HG02938 (cell line): Measurements from ENCODE around the gene EPHA3.

ENCODE experiments used
- ATAC-seq: cut with Tn5 transposase; IDR thresholded peaks from one replicate; pipeline ENCODE4 v1.9.1; 2021; ENCODE audit warnings: mild to moderate bottlenecking, moderate library complexity; ENCODE audit not compliant: unreplicated experiment

Gene EPHA3

GRCh38 chr3:89223188-89223587, 115.8 kb downstream of the EPHA3 start:
- ATAC-seq = no peak

GRCh38 chr3:89227218-89227617, 119.8 kb downstream of the EPHA3 start:
- no peak for ATAC-seq

- no peak for ATAC-seq
Measured at GRCh38 chr3:89227634-89228033, 120.2 kb downstream of the EPHA3 start.

DNA sequence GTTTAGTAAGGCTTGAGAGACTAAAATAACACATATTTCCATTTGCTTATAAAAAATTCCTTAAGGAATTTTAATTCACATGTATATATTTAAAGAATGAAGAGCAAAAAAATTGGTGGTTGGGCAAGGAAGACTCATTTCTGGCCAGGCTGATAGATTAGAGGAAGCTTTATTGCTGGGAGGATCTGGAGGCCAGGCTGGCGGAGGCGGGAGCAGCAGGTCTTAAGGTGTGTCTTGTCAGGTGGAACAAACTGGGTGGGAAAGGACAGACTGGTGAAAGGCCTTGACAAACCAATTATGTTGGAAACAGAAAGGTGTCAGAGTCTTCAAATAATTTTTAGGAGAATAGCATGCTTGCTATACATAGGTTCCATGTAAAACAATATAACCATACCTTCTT, 124.7 kb downstream of the EPHA3 start:
- ATAC-seq = no peak

DNA sequence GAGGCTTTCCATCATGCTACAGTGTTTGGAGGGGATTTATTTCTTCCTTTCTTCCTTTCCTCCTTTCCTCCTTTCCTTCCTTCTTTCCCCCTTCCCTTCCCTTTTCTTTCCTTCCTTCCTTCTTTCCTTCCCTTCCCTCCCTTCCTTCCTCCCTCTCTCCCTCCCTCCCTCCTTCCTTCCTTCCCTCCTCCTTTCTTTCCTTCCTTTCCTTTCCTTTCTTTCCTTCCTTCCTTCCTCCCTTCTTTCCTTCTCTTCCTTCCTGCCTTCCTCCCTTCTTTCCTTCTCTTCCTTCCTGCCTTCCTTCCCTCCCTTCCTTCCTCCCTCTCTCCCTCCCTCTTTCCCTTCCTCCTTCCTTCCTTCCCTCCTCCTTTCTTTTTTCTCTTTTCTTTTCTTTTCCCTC, 127.2 kb downstream of the EPHA3 start:
- ATAC-seq = no peak

GRCh38 chr3:89238846-89239245, 131.4 kb downstream of the EPHA3 start:
- ATAC-seq = no peak

DNA sequence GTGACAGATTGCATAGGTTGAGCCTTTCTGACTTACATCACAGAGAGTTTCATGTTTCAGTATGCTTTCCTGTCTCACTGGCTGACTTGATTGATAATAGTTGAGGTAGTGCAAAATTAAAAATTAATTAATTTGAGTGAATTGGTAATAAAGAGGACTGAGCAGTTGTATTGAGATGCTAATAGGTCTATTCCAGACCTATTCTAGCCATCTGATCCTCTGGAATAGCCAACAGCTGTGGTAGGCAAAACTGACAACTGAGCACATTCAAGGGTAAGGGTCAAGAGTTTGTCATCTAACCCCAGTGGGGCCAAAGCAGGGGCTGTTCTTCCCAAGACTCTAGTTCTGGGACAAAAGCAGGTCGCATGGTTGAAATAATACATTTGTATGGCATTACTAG, 132.4 kb downstream of the EPHA3 start:
- ATAC-seq = no peak

- no peak for ATAC-seq
Measured at GRCh38 chr3:89245612-89246011, 138.2 kb downstream of the EPHA3 start.

DNA sequence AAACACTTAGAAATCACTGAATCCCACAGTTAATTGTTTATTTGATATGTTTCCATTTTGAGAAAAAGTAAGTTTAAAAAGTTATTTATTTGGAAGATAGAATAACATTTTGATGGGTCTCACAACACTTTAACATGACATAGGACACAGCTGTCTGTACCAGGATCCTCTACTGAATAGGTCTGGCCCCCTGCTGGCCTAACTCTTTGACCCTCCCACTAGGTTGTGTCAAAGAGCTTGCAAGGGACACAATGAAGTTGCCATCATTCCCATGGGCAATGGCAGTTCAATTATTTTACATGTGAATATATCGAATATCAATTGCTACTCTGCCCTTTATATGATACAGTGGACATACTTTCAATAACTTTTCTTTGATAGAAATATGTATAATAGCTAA, 138.9 kb downstream of the EPHA3 start:
- ATAC-seq = no peak

DNA sequence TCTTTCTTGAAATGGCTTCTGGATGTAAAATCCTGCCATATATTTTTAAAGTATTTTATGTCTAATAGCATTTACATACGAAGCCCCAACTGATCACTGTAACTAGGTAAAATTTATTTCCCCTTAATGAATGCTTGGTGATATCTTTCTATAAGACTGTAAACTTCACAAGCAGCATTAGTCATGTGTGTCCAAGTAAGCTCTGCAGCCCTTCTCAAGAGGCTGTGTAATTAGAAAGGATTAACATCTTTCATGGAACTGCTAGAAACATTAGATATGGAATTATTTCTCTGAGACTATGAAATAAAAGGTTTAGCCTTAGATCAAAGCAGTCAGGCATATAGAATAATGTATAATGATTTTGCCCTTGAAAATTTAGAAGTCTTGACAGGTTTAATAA, 143.3 kb downstream of the EPHA3 start:
- no peak for ATAC-seq

GRCh38 chr3:89252016-89252415, 144.6 kb downstream of the EPHA3 start:
- no peak for ATAC-seq

DNA sequence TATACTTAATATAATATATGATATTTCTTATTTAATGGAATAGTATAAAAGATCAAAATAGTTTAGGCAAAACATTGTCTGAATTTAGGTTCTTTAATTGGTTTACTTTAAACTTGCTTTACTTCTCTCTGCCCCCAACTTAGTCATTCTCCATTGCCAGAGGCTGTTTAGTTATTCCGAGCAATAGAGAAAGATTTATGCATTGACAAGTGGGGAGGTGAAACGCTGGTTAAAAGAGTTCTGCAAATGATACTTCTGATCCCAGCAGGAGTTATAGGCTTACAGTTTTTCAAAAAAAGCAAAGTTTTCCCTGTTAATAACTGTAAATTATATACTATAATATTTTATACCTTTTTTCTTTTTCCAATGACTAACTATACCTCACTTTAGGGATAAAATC, 145.4 kb downstream of the EPHA3 start:
- no peak for ATAC-seq

DNA sequence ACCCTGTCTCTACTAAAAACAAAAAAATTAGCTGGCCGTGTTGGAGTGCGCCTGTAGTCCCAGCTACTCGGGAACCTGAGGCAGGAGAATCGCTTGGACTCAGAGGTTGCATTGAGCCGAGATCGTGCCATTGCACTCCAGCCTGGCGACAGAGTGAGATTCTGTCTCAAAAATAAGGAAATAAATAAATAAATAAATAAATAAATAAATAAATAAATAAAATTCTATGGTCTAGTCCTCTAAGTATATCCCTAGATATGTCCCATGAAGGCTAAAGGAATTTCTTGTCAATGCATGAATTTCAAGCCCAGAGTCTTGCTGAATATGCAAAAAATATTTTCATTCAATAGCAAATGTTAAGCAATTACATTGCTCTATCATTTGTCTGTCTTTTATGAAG, 149.0 kb downstream of the EPHA3 start:
- no peak for ATAC-seq

DNA sequence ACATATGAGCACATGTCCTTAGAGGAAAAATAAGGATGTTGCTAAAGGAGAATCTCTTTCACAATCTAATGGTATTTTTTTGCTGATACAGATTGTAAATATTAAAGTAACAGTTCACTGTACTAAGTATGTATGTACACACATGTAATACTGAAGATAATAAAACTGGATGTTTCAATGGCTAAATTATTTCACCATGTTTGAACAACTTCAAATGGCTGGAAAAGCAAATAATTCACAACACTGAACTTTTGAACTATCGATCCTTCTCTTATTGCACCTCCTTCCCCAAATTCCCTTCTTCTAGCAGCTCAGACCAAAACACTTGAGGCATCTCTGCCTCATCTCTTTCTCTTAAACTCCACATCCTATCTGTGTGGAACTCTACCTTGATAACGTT, 149.5 kb downstream of the EPHA3 start:
- no peak for ATAC-seq

DNA sequence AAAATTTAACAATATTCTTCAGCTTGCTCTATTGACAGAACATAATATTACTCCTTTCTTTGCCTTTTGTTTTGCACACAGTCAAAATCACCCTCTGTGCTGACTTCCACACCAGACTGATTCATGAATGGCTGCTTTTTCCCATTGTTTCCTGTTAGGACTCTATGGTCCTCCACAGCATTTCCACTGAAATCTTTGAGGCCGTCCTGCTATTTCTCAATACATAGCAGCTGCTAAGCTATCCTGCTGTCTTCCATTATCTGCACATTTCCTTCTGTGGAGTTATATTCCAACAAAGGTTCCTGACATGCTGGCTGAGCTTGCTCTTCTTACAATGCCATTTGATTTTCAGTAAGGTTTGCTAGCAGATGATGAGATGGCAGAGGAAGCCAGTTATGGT, 153.3 kb downstream of the EPHA3 start:
- no peak for ATAC-seq

GRCh38 chr3:89261673-89262072, 154.3 kb downstream of the EPHA3 start:
- ATAC-seq = no peak

- ATAC-seq = no peak
Measured at GRCh38 chr3:89262309-89262929, 155.0 kb downstream of the EPHA3 start.

DNA sequence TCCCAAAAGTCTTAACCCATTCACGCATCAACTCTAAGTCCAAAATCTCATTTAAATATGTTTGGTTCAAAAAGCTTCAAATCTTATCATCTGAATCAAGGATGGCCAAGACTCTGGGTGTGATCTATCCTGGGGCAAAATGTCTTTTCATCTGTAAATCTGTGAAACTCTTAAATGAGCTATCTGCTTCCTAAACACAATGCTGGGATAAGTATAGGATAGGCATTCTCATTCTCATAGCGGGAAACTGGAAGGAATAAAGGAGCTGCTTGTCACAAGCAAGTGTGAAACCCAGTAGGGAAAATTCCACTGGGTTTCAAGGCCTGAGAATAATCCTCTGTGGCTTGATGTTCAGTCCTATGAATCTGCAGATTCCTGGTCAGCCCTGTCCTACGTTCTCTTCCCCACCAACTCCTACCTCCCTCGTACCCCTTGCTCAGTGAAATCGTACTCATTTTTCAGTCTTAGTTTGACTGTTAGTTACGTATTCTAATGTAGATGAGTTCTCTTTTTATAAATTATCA, 156.7 kb downstream of the EPHA3 start:
- ATAC-seq = no peak

DNA sequence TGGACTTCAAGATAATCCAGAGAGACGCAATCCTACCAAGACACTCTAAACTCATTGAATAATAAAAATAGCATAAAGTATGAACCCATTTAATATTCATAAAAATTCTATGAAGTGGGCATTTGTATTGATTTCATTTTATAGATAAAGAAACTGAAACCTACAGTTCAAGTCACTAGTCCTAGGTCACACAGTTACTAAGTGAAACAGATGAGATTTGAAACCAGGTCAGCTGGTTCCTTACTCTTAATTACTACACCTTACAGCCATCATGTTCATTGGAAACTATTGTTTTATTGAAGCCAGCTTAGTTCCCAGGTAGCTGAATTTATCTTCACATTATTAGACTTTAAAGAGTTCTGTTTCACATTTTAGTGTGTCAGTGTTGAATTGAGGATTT, 158.7 kb downstream of the EPHA3 start:
- ATAC-seq = no peak

GRCh38 chr3:89268059-89268458, 160.6 kb downstream of the EPHA3 start:
- no peak for ATAC-seq

DNA sequence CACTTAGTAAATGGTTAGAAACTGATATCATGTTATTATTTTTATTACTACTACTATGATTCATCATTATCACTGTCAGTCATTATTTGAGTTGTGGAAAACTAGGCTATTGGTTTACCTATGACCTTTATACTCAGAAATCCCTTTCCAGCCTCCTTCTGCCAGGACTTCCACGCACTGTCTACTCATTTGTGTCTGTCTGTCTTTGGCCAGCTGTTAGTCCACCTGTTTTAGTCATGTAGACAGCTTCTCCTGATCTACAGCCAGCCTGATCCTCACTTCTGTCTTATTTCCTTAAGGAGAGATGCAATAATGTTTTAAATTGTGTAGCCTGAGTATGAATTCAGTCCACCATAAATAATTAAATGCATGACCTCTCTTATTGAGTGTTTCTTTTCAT, 162.8 kb downstream of the EPHA3 start:
- no peak for ATAC-seq

DNA sequence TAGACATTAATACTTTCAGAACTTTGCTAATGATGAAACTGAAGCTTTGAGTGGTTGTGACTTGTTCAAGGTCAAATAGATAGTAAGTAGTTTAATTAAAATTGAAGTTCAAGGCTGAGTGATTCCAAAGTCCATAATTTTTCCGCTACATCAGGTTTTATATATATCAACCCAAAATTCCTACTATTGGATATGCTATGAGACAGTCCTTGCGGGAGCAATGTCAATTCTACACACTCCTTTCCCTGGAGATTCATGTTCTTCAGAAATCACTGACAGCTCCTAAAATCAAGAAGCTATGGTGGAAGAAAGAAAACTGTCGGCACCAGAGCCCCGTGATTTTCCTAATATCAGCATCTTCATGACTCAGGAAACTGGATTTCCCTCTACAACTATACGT, 167.6 kb downstream of the EPHA3 start:
- ATAC-seq = no peak

GRCh38 chr3:89276116-89276515, 168.7 kb downstream of the EPHA3 start:
- no peak for ATAC-seq
